VCaP (cell line): Measurements from ENCODE around the gene FLG2.
A peak's percentile ranks its signal among the peaks of the same experiment; 100 is the strongest.

Experiments used
- H3K27ac ChIP-seq: fragments of 450-650 bp; 2 replicates; pipeline ENCODE4 v1.5.1; 2017
- TF ChIP-seq, protein P1 (sequence below): fragments of 450-650 bp; conservative IDR thresholded peaks from 2 replicates; pipeline ENCODE4 v1.5.1; 2017; ENCODE audit warnings: mild to moderate bottlenecking, moderate library complexity

The FLG2 gene

GRCh38 chr1:152347116-152347728 lies 12.6 kb downstream of the FLG2 start:
- no peak overlapping the region for H3K27ac ChIP-seq
- TF ChIP-seq, protein P1, sequence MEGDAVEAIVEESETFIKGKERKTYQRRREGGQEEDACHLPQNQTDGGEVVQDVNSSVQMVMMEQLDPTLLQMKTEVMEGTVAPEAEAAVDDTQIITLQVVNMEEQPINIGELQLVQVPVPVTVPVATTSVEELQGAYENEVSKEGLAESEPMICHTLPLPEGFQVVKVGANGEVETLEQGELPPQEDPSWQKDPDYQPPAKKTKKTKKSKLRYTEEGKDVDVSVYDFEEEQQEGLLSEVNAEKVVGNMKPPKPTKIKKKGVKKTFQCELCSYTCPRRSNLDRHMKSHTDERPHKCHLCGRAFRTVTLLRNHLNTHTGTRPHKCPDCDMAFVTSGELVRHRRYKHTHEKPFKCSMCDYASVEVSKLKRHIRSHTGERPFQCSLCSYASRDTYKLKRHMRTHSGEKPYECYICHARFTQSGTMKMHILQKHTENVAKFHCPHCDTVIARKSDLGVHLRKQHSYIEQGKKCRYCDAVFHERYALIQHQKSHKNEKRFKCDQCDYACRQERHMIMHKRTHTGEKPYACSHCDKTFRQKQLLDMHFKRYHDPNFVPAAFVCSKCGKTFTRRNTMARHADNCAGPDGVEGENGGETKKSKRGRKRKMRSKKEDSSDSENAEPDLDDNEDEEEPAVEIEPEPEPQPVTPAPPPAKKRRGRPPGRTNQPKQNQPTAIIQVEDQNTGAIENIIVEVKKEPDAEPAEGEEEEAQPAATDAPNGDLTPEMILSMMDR, result peak; percentile 93

DNA sequence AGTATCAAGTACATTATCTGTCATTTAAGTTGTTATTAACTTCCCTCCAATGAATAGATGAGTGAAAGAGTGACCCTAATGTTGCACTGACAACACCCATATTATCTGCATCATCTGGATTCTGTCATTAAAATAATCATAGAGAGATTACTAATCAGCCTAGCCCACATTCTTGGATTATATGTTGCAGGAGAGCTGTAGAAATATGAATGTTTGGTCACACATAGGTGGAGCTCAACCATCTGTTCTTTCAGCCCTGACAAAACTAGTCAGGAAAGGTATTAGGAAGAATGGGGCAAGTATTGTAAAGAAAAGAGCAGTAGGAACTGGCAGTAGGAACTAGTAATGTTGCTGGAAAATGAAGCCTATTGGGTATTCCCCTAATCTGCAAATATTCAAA lies 15.4 kb downstream of the FLG2 start:
- TF ChIP-seq, protein P1, result no peak
- H3K27ac ChIP-seq, result no peak overlapping the region

GRCh38 chr1:152343006-152343405 lies 16.8 kb downstream of the FLG2 start:
- H3K27ac ChIP-seq, result no peak overlapping the region
- TF ChIP-seq, protein P1, result no peak

DNA sequence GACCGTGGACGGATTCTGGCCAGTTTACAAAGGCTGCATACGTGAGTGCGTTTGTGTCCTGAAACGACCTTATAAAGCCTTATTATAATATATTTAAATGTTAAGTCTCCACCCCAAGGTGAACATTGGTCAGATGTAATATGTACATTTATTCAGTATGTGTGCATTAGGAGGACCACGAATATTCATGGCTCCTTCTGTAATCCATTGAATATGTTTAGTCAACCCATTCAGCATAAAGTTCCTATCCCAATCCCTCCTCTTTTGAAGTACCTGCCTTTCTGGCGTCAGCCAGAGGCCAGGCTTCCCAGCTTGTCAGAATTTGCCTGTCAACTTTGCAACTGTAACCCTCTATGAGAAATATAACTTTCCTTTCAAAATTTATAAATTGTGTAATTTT lies 24.4 kb downstream of the FLG2 start:
- TF ChIP-seq, protein P1, result no peak
- no peak overlapping the region for H3K27ac ChIP-seq

DNA sequence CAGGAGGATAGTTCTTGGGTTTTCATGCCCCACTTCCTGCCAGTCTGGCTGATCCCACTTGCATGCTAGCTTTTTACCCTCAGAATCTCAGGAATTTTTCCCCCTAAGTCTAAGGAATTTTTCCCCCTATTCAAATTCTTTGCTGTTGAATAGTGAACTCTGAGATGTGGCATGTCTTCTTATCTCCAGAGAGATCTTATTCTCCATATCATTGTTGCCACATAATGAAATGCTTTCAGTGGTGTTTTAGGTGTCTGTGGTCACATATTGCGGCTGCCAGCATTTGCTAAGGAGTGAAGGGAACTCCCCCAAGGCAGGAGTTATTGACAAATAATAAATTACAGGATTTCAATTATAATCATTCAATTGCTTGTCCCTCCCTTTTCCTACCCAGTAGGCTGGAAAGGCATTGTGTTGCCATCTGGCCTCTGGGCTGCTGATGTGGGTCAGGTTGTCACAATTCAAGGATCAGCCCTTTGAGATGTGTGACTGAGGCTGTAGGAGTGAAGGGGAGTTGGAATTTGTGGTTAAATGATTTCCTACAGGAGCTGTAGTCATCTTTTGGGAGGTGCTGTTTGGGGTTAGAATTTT lies 30.9 kb downstream of the FLG2 start:
- H3K27ac ChIP-seq, result no peak overlapping the region
- TF ChIP-seq, protein P1, result no peak

DNA sequence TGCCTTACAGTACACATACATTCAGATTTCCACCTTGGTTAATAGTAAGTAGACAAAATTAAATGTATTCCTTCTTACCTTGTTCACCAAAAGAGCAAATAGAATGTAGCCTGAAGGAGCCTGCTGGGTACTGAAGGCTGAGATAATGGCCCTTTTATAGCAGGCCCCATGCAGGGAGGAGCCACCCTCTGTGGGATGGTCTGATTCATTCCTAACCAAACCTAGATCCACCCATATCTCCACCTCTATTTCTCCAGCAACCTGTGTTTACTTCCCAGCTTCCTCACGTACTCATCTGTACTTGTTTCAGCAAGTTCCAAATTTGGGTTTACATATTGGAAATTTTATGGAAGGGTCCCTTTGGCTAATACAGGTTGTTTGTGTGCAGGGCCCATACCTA lies 34.7 kb downstream of the FLG2 start, which contains the start of gene FLG:
Gene FLG, minus strand, starts transcription at position 129 of the 400 bp plus-strand sequence. CDS start 9,783 bp downstream, outside the sequence.
- no peak within 1 kb of the TSS for H3K27ac ChIP-seq
- TF ChIP-seq, protein P1, result no peak

- no peak overlapping the region for H3K27ac ChIP-seq
- TF ChIP-seq, protein P1, result no peak
Observed at GRCh38 chr1:152313970-152314369, 45.8 kb downstream of the FLG2 start.
